Epithelial cell of proximal tubule (primary cell): ENCODE data around the gene SDHA. TPM values are rescaled to one million over a fixed set of nuclear protein-coding genes. Genes with fewer than 3 reads are reported as not detected.
"Not testable (repeated sequence)": the region's sequence is repeated elsewhere in the genome, so short reads cannot be mapped to it uniquely, and the experiment has no call there.

ENCODE experiments used
- DNase-seq: peaks from one replicate; pipeline ENCODE4 v3.0.0-alpha.2; 2011; ENCODE audit warnings: low read depth
- H3K4me3 ChIP-seq: 2 replicates; pipeline ENCODE4 v1.5.1; 2011; ENCODE audit warnings: low read depth, mild to moderate bottlenecking, low read length
- CTCF ChIP-seq: conservative IDR thresholded peaks from 2 replicates; pipeline ENCODE4 v1.5.1; 2012; ENCODE audit warnings: low read depth, mild to moderate bottlenecking, low read length
- total RNA-seq: library from RNA; depleted of rRNA; stranded (reverse); fragments of >200 nt; gene quantifications from 2 replicates; pipeline ENCODE4 v1.2.3, GENCODE V29; 2015

Gene SDHA
- total RNA-seq, 1 donor from 2014 or later: 103 TPM

GRCh38 chr5:302966-303365 lies 84.8 kb downstream of the SDHA start:
- H3K4me3 ChIP-seq: no peak overlapping the region
- no peak for TF ChIP-seq CTCF
- DNase-seq: no peak

DNA sequence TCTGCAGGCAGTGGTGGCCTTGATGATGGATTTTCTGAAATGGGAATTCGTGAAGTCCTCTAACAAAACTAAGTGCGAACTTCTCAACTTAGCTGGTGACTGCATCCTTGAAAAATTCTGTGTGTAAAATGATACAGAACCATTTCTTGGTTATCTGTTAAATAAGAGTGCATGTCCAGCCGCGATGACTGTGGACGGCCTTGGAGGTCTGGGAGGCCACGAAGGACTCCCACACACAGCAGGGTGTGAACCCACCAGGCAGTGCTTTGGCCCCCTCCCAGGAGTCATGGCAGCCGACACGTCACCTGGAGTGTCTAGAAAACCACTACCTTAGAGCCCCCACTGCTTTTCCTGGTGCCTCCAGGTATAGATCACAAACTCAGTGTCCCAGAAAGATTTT lies 85.6 kb downstream of the SDHA start:
- DNase-seq, H3K4me3 ChIP-seq: not testable (repeated sequence)

- TF ChIP-seq CTCF: no peak
- DNase-seq: no peak
- H3K4me3 ChIP-seq: no peak overlapping the region
These were observed 86.9 kb downstream of the SDHA start for GRCh38 chr5:305050-305449.

GRCh38 chr5:305459-305858 lies 87.3 kb downstream of the SDHA start:
- no peak for DNase-seq
- no peak for TF ChIP-seq CTCF

GRCh38 chr5:306011-306805 lies 88.1 kb downstream of the SDHA start:
- no peak for TF ChIP-seq CTCF
- no peak for DNase-seq

More at GRCh38 chr5:305459-305858, 87.3 kb downstream of the SDHA start:
- no peak overlapping the region for H3K4me3 ChIP-seq

More at GRCh38 chr5:306011-306805, 88.1 kb downstream of the SDHA start:
- no peak overlapping the region for H3K4me3 ChIP-seq

Other genes starting within 250 kb of the SDHA start
- 3.5 and 4.3 TPM in 2 replicates for gene PLEKHG4B, start 126.2 kb upstream of the SDHA start, total RNA-seq
- not detected in 2 replicates for gene LRRC14B, start 26.8 kb upstream of the SDHA start, total RNA-seq
- gene CCDC127, start 167 bp upstream of the SDHA start, total RNA-seq: 4.2 and 4.5 TPM in 2 replicates
- 98.0 and 108 TPM in 2 replicates for gene PDCD6, start 53.3 kb downstream of the SDHA start, total RNA-seq
- gene AHRR, start 103.4 kb downstream of the SDHA start, total RNA-seq: 0.29 and 0.65 TPM in 2 replicates
- gene EXOC3, start 224.9 kb downstream of the SDHA start, total RNA-seq: 23.8 and 27.2 TPM in 2 replicates